OCI-LY7 (cell line): ENCODE measurements around the gene MID1. TPM values are rescaled to one million over a fixed set of nuclear protein-coding genes. Genes with fewer than 3 reads are reported as not detected.

Source experiments
- BruUV-seq: library from RNA; stranded (reverse); fragments of 400-500 nt; replicated peaks from 2 replicates; lab custom pipeline; 2021; lab: Mats Ljungman, UMichigan
- CTCF ChIA-PET: fragments of 300-600 bp; sonication (Branson Sonifier 250); formaldehyde crosslinking; loops from one replicate; lab custom pipeline; 2022; ENCODE audit warnings: antibody characterized with exemption; ENCODE audit not compliant: unreplicated experiment; lab: Charles Lee
- POLR2A ChIA-PET: fragments of 300-600 bp; sonication (Branson Sonifier 250); formaldehyde crosslinking; loops from one replicate; lab custom pipeline; 2022; ENCODE audit warnings: antibody characterized with exemption; lab: Charles Lee
- DNase-seq: peaks from one replicate; pipeline ENCODE4 v3.0.0-alpha.2; 2015; ENCODE audit warnings: low spot score
- H2AFZ ChIP-seq: fragments of 200-600 bp; sonication (generic), shearing (Covaris generic); 2 replicates; pipeline ENCODE4 v1.6.1; 2014; ENCODE audit warnings: mild to moderate bottlenecking, antibody characterized with exemption, low read length, moderate library complexity
- H3K27ac ChIP-seq: fragments of 200-600 bp; sonication (generic); 2 replicates; pipeline ENCODE4 v1.5.1; 2014; ENCODE audit warnings: mixed run types, low read depth, mild to moderate bottlenecking, moderate library complexity, low read length, inconsistent platforms; ENCODE audit not compliant: poor library complexity, severe bottlenecking
- H3K36me3 ChIP-seq: fragments of 200-600 bp; sonication (generic); 2 replicates; pipeline ENCODE4 v1.6.1; 2014; ENCODE audit warnings: mild to moderate bottlenecking, antibody characterized with exemption, low read length, moderate library complexity, mixed read lengths; ENCODE audit not compliant: insufficient read depth
- H3K4me1 ChIP-seq: fragments of 200-600 bp; sonication (generic); 2 replicates; pipeline ENCODE4 v1.5.1; 2014; ENCODE audit warnings: mild to moderate bottlenecking, low read length; ENCODE audit not compliant: insufficient read depth, poor library complexity, severe bottlenecking
- H3K4me2 ChIP-seq: fragments of 200-600 bp; sonication (generic); 2 replicates; pipeline ENCODE4 v1.6.1; 2014; ENCODE audit warnings: mild to moderate bottlenecking, low read length
- H3K4me3 ChIP-seq: fragments of 200-600 bp; sonication (generic); 2 replicates; pipeline ENCODE4 v1.5.1; 2014; ENCODE audit warnings: mild to moderate bottlenecking, low read depth, low read length; ENCODE audit not compliant: poor library complexity, severe bottlenecking
- H3K79me2 ChIP-seq: fragments of 200-600 bp; sonication (generic); 2 replicates; pipeline ENCODE4 v1.6.1; 2016; ENCODE audit warnings: low read depth, mild to moderate bottlenecking, low read length, moderate library complexity, mixed read lengths; ENCODE audit not compliant: insufficient read depth
- H3K9me2 ChIP-seq: fragments of 200-600 bp; sonication (generic); 2 replicates; pipeline ENCODE4 v1.6.1; 2016; ENCODE audit warnings: mild to moderate bottlenecking, low read length, mixed read lengths; ENCODE audit not compliant: insufficient read depth
- H3K9me3 ChIP-seq: fragments of 200-600 bp; sonication (generic); 2 replicates; pipeline ENCODE4 v1.6.1; 2014; ENCODE audit warnings: mild to moderate bottlenecking, mixed run types, low read length, mixed read lengths
- H4K20me1 ChIP-seq: fragments of 200-600 bp; sonication (generic); 2 replicates; pipeline ENCODE4 v1.6.1; 2014; ENCODE audit warnings: mild to moderate bottlenecking, antibody characterized with exemption, low read length, moderate library complexity, mixed read lengths; ENCODE audit not compliant: insufficient read depth
- EZH2phosphoT487 ChIP-seq: fragments of 200-600 bp; sonication (generic); IDR thresholded peaks from 2 replicates; pipeline ENCODE4 v1.6.1; 2018; ENCODE audit warnings: low read depth, borderline replicate concordance, mild to moderate bottlenecking, mixed run types, antibody characterized with exemption, low read length, moderate library complexity, mixed read lengths
- intact Hi-C: fragments of 100-400 bp; cut with micrococcal nuclease; formaldehyde crosslinking; loops from one replicate; pipeline ENCODE4 v1.10.0; 2022; ENCODE audit not compliant: unreplicated experiment
- total RNA-seq, 2 experiments: library from RNA; depleted of rRNA in 1 of 2; stranded (reverse); fragments of >200 nt in 1 of 2; shearing (Covaris generic) in 1 of 2; gene quantifications; 2 replicates each; pipeline ENCODE4 v1.2.3, GENCODE V29; 2014 to 2022
- TF ChIP-seq, protein P1 (sequence below): fragments of 200-600 bp; sonication (generic); conservative IDR thresholded peaks from 2 replicates; pipeline ENCODE4 v1.5.1; 2014; ENCODE audit warnings: mild to moderate bottlenecking, antibody characterized with exemption, low read length, moderate library complexity, mixed read lengths

Gene MID1
- total RNA-seq, 2 experiments from 2014 or later = 0.76 to 1.0 TPM

DNA sequence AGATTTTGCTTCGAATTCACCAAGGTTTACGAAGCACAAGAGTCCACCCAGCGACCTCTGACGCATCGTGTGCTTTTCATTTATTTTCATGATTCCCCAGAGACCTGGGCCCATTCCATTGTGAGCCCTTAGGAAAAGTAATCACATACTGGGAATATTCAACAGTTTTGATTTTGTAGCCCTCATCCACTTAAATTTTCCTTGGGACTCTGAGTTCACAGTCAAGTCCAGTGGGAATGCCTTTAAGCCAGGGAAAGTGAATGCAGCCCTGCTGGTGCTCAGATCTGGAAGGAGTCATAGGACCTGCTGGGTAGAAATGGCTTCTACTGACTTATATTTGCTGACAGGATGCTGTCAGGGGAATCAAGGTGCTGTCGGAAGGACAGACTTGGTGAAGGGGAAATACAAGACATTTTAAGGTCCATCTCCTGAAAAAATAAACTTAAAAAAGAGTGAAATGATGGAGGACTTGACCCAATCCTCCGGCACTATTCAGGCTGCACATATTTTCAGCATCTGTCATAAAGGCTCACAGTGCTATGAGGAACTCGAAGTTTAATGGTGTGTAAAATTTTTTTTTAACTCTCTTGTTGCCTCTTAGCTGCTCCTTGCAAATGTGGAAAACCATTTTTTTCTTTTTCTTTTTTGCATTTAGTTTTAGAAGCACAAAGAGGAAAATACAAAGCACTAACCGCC is 204.9 kb downstream of the MID1 start:
- Histone ChIP-seq H4K20me1 (no peaks in the 10 kb centered on the region), H3K36me3 (no peaks in the 10 kb centered on the region), H3K79me2 (no peaks in the 10 kb centered on the region), H2AFZ (no peak overlapping the region), H3K9me2 (no peaks in the 10 kb centered on the region), H3K4me2 (no peak overlapping the region), H3K4me3 (no peak overlapping the region), H3K4me1 (no peaks in the 10 kb centered on the region), H3K9me3 (no peaks in the 10 kb centered on the region), H3K27ac (no peak overlapping the region)
- no TSS peak for BruUV-seq
- DNase-seq = no peak
- ChIA-PET POLR2A (no interaction called here), CTCF (no interaction called here)
- intact Hi-C loops = no loop called here
- TF ChIP-seq, protein P1, sequence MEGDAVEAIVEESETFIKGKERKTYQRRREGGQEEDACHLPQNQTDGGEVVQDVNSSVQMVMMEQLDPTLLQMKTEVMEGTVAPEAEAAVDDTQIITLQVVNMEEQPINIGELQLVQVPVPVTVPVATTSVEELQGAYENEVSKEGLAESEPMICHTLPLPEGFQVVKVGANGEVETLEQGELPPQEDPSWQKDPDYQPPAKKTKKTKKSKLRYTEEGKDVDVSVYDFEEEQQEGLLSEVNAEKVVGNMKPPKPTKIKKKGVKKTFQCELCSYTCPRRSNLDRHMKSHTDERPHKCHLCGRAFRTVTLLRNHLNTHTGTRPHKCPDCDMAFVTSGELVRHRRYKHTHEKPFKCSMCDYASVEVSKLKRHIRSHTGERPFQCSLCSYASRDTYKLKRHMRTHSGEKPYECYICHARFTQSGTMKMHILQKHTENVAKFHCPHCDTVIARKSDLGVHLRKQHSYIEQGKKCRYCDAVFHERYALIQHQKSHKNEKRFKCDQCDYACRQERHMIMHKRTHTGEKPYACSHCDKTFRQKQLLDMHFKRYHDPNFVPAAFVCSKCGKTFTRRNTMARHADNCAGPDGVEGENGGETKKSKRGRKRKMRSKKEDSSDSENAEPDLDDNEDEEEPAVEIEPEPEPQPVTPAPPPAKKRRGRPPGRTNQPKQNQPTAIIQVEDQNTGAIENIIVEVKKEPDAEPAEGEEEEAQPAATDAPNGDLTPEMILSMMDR = no peak
- no peak for TF ChIP-seq EZH2phosphoT487

DNA sequence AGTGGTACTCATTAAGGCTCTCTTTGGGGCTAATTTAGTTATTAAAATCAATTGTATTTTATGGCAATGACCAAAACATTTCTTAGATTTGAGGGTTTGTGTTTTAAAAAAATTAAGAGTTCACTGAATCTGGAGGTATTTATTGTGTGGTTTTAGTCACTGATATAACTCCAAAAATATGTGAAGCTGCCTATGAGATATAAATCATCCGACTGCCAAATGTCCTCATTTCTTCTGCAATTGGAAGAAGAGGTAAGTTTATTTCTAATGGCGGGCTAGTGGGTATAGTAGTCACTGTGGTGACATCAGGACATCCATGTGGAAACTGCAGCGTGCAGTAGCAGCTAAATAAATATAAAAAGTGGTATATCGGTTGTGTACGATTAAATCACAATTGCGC is 205.5 kb downstream of the MID1 start:
- H3K9me2 ChIP-seq = no peaks in the 10 kb centered on the region

More for the DNA sequence above, 205.5 kb downstream of the MID1 start:
- Histone ChIP-seq H3K79me2 (no peaks in the 10 kb centered on the region), H2AFZ (no peak overlapping the region), H3K36me3 (no peaks in the 10 kb centered on the region), H3K4me2 (no peak overlapping the region), H3K9me3 (no peaks in the 10 kb centered on the region), H3K4me3 (no peak overlapping the region), H4K20me1 (no peaks in the 10 kb centered on the region), H3K27ac (no peak overlapping the region), H3K4me1 (no peaks in the 10 kb centered on the region)
- CTCF ChIA-PET = no interaction called here
- POLR2A ChIA-PET = no interaction called here
- no TSS peak for BruUV-seq
- intact Hi-C loops = no loop called here
- no peak for DNase-seq
- no peak for TF ChIP-seq EZH2phosphoT487
- TF ChIP-seq, protein P1 = no peak
